SU-DHL-6 (cell line): ENCODE measurements around the gene APEX1.
A peak's percentile ranks its signal among the peaks of the same experiment; 100 is the strongest.

Source experiments
- H2AFZ ChIP-seq: fragments of 200-600 bp; sonication (generic); 2 replicates; pipeline ENCODE4 v1.6.1; 2014; ENCODE audit warnings: low read depth, mild to moderate bottlenecking, moderate library complexity, mixed read lengths, antibody characterized with exemption, low read length; ENCODE audit not compliant: severe bottlenecking
- H3F3A ChIP-seq: fragments of 200-600 bp; shearing (Covaris generic); 2 replicates; pipeline ENCODE4 v1.6.0; 2016; ENCODE audit warnings: antibody characterized with exemption, mild to moderate bottlenecking; ENCODE audit not compliant: insufficient read depth
- H3K27ac ChIP-seq: fragments of 200-600 bp; sonication (generic); 2 replicates; pipeline ENCODE4 v1.5.1; 2016; ENCODE audit warnings: low read depth, mild to moderate bottlenecking, low read length, moderate library complexity, mixed read lengths
- H3K27me3 ChIP-seq: fragments of 200-600 bp; sonication (generic), shearing (Covaris generic); 2 replicates; pipeline ENCODE4 v1.6.0; 2014; ENCODE audit warnings: mild to moderate bottlenecking, low read length
- H3K36me3 ChIP-seq: fragments of 200-600 bp; sonication (generic); 2 replicates; pipeline ENCODE4 v1.6.1; 2014; ENCODE audit warnings: mild to moderate bottlenecking, low read length, mixed read lengths
- H3K4me2 ChIP-seq: fragments of 300-600, 200-600 bp; shearing (Covaris generic), sonication (generic); 2 replicates; pipeline ENCODE4 v1.6.0; 2014; ENCODE audit warnings: low read length, low read depth, mild to moderate bottlenecking; ENCODE audit not compliant: poor library complexity, severe bottlenecking
- H3K4me3 ChIP-seq: fragments of 200-600 bp; sonication (generic); 2 replicates; pipeline ENCODE4 v1.5.1; 2014; ENCODE audit warnings: antibody characterized with exemption, low read length, mild to moderate bottlenecking, mixed read lengths; ENCODE audit not compliant: insufficient read depth, poor library complexity, severe bottlenecking
- H3K79me2 ChIP-seq: fragments of 200-600 bp; sonication (generic); 2 replicates; pipeline ENCODE4 v1.6.1; 2014; ENCODE audit warnings: mild to moderate bottlenecking, low read length, moderate library complexity; ENCODE audit not compliant: insufficient read depth
- H3K9ac ChIP-seq: fragments of 200-600 bp; sonication (generic); 2 replicates; pipeline ENCODE4 v1.7.0; 2014; ENCODE audit warnings: mild to moderate bottlenecking, low read length
- H3K9me2 ChIP-seq: fragments of 200-600 bp; sonication (generic); replicated peaks from 2 replicates; pipeline ENCODE4 v1.6.1; 2014; ENCODE audit warnings: low read length; ENCODE audit not compliant: insufficient read depth
- H3K9me3 ChIP-seq: fragments of 200-600 bp; sonication (generic); 2 replicates; pipeline ENCODE4 v1.6.1; 2014; ENCODE audit warnings: low read length, mixed read lengths; ENCODE audit not compliant: insufficient read depth
- H4K20me1 ChIP-seq: fragments of 200-600 bp; sonication (generic); 2 replicates; pipeline ENCODE4 v1.6.1; 2014; ENCODE audit warnings: low read depth, mild to moderate bottlenecking, antibody characterized with exemption, low read length, moderate library complexity, mixed read lengths
- EZH2phosphoT487 ChIP-seq: fragments of 200-600 bp; sonication (generic), shearing (Covaris generic); conservative IDR thresholded peaks from 2 replicates; pipeline ENCODE4 v1.6.1; 2018; ENCODE audit warnings: mild to moderate bottlenecking, antibody characterized with exemption, low read length, moderate library complexity, mixed read lengths
- TF ChIP-seq, protein P1 (sequence below): fragments of 200-600 bp; sonication (generic); IDR thresholded peaks from one replicate; pipeline ENCODE4 v1.5.1; 2017; ENCODE audit warnings: antibody characterized with exemption, mild to moderate bottlenecking, low read length, moderate library complexity; ENCODE audit not compliant: insufficient read depth, poor library complexity, severe bottlenecking

APEX1 gene

DNA sequence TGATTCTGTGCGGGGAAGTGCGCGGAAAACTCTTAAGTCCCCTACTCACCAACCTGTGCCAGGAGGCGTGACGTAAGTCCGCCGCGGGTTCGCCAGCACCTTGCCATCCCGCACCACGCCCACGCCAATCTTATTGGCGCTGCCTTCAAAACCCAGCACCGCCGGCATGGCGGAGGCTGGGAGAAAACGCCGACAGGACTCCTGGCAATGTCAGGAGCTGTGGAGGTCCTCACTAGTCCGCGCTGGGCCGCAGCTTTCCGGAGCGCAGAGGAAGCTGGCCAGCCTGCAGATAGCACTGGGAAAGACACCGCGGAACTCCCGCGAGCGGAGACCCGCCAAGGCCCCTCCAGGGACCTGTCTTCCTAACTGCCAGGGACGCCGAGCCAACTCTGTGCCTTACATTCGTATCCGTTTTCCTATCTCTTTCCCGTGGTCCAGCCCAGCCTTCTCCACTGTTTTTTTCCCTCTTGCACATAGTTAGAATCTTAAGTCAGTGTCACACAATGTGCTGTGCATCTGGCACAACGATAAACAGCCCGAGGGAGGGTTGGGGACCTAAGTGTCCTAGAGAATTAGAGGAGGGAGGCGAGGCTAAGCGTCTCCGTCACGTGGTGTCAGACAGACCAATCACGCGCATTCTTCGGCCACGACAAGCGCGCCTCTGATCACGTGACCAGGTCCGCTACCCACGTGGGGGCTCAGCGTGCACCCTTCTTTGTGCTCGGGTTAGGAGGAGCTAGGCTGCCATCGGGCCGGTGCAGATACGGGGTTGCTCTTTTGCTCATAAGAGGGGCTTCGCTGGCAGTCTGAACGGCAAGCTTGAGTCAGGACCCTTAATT is at the start of gene APEX1, which contains the start of gene OSGEP:
Gene APEX1, plus strand, starts transcription at position 711 of the 839 bp plus-strand sequence. CDS start 420 bp downstream, outside the sequence.
Gene OSGEP, minus strand, starts transcription at position 297 of the 839 bp plus-strand sequence. Its CDS starts 129 bp downstream, at position 168.
- Histone ChIP-seq H3F3A (peaks cover 26% of the 10 kb centered on the region), H4K20me1 (no peaks in the 10 kb centered on the region), H3K36me3 (peaks cover 13% of the 10 kb centered on the region), H2AFZ (peak within 1 kb of the TSS; percentile 81), H3K9ac (peak within 1 kb of the TSS; percentile 82), H3K27me3 (no peaks in the 10 kb centered on the region), H3K9me2 (no peaks in the 10 kb centered on the region), H3K4me3 (peak within 1 kb of the TSS; percentile 93), H3K9me3 (no peaks in the 10 kb centered on the region), H3K27ac (peak within 1 kb of the TSS; percentile 81), H3K79me2 (peaks cover 34% of the 10 kb centered on the region), H3K4me2 (peak within 1 kb of the TSS; percentile 97)
- TF ChIP-seq, protein P1, sequence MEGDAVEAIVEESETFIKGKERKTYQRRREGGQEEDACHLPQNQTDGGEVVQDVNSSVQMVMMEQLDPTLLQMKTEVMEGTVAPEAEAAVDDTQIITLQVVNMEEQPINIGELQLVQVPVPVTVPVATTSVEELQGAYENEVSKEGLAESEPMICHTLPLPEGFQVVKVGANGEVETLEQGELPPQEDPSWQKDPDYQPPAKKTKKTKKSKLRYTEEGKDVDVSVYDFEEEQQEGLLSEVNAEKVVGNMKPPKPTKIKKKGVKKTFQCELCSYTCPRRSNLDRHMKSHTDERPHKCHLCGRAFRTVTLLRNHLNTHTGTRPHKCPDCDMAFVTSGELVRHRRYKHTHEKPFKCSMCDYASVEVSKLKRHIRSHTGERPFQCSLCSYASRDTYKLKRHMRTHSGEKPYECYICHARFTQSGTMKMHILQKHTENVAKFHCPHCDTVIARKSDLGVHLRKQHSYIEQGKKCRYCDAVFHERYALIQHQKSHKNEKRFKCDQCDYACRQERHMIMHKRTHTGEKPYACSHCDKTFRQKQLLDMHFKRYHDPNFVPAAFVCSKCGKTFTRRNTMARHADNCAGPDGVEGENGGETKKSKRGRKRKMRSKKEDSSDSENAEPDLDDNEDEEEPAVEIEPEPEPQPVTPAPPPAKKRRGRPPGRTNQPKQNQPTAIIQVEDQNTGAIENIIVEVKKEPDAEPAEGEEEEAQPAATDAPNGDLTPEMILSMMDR: no peak
- TF ChIP-seq EZH2phosphoT487: no peak

DNA sequence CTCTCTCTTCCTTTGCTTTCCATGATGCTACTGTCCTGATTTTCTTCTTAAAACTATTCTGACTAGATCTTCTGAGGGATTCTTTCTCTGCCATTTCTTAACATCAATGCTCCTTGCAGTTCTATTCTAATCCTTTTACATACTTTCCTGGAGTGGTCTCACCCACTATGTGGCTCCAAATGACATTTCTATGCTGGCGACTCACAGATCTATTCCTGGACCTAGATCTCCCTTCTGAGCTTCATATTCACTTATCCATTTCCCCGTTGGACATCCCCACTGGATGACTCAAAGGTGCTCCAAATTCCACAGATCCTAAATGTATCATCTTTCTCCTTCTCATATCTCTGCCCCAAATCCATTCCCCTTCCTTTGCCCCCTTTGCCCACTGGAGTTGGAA is 45.8 kb upstream of the APEX1 start:
- no peak overlapping the region for H2AFZ ChIP-seq
- H3K4me2 ChIP-seq: no peak overlapping the region
- H3K36me3 ChIP-seq: no peaks in the 10 kb centered on the region
- TF ChIP-seq, protein P1: no peak
- TF ChIP-seq EZH2phosphoT487: no peak
- H3K79me2 ChIP-seq: peaks cover 11% of the 10 kb centered on the region
- no peaks in the 10 kb centered on the region for H3K9me3 ChIP-seq
- no peak overlapping the region for H3K9ac ChIP-seq
- no peaks in the 10 kb centered on the region for H3K9me2 ChIP-seq
- H3K27me3 ChIP-seq: no peaks in the 10 kb centered on the region
- no peak overlapping the region for H3K4me3 ChIP-seq
- peaks cover 13% of the 10 kb centered on the region; the same call in 1 of the 2 replicates for H3F3A ChIP-seq
- no peak overlapping the region for H3K27ac ChIP-seq
- H4K20me1 ChIP-seq: no peaks in the 10 kb centered on the region

DNA sequence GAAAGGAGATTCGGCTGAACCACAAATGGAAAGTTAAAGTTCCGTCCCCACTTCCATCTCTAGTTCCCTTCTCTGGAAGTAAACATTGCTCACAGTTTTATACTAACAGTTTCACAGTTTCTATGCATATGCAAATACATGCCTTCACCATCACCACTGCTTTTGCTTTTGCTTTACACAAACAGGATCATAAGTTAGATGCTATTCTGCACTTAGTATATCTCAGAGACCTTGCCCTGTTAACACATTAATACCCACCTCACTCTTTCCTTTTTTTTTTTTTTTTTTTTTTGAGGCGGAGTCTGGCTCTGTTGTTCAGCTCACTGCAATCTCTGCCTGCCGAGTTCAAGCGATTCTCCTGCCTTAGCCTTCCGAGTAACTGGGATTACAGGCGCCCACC is 42.6 kb upstream of the APEX1 start:
- H2AFZ ChIP-seq: peak overlapping the region; percentile 95
- H4K20me1 ChIP-seq: no peaks in the 10 kb centered on the region
- no peaks in the 10 kb centered on the region for H3K27me3 ChIP-seq
- no peak for TF ChIP-seq EZH2phosphoT487
- TF ChIP-seq, protein P1: no peak
- H3K4me3 ChIP-seq: peak overlapping the region; percentile 84
- no peaks in the 10 kb centered on the region for H3K9me3 ChIP-seq
- H3K9me2 ChIP-seq: no peaks in the 10 kb centered on the region
- H3K4me2 ChIP-seq: peak overlapping the region; percentile 97
- peaks cover 16% of the 10 kb centered on the region; the same call in 1 of the 2 replicates for H3F3A ChIP-seq
- peaks cover 11% of the 10 kb centered on the region for H3K79me2 ChIP-seq
- H3K27ac ChIP-seq: no peak overlapping the region
- H3K9ac ChIP-seq: peak overlapping the region; percentile 86
- H3K36me3 ChIP-seq: no peaks in the 10 kb centered on the region
